ENCODE results near the gene TOR1AIP1. TPM values are rescaled to one million over a fixed set of nuclear protein-coding genes. Genes with fewer than 3 reads are reported as not detected.
"Not testable (repeated sequence)": the region's sequence is repeated elsewhere in the genome, so short reads cannot be mapped to it uniquely, and the experiment has no call there.

The TOR1AIP1 gene
- total and polyA plus RNA-seq, 2 of the 4 experiments (the other 2 are of a cell fraction), result 20.7 to 64.5 TPM

GRCh38 chr1:179836686-179837445 is 45.2 kb upstream of the TOR1AIP1 start:
- DNase-seq; H2AFZ ChIP-seq (replicated peaks; ENCODE audit: low read length, poor library complexity); H3K23ac ChIP-seq (ENCODE audit: low read depth, low read length); H3K9me1 ChIP-seq (ENCODE audit: insufficient read depth, low read length); H2BK120ac ChIP-seq (ENCODE audit: low read depth, low read length); H4K20me1 ChIP-seq (ENCODE audit: insufficient read depth, low read length); H3K4me3 ChIP-seq (ENCODE audit: insufficient read depth, low read depth, low read length); H3K9me3 ChIP-seq (ENCODE audit: control insufficient read depth, insufficient read depth, low read length); H2BK5ac ChIP-seq (ENCODE audit: low read depth, low read length, poor library complexity, severe bottlenecking); H3K27me3 ChIP-seq (ENCODE audit: control insufficient read depth, insufficient read depth, low read length); H4K8ac ChIP-seq (ENCODE audit: low read depth in 2 of 2, low read length in 2 of 2); H2AK9ac ChIP-seq (replicated peaks; ENCODE audit: low read depth, low read length, poor library complexity); in situ Hi-C loops (cut with MboI; ENCODE audit: low sequenced_read_pairs); BruUV-seq (replicated peaks); H3K56ac ChIP-seq (ENCODE audit: extremely low read depth, insufficient read depth, low read length); H4K91ac ChIP-seq (ENCODE audit: insufficient read depth, low read depth, low read length); H3K18ac ChIP-seq (ENCODE audit: low read depth, low read length); H2AK5ac ChIP-seq (ENCODE audit: low read depth, low read length); CTCF ChIA-PET; H3K27ac ChIP-seq (ENCODE audit: insufficient read depth, low read length); H2BK15ac ChIP-seq (ENCODE audit: low read depth, low read length); H3K9ac ChIP-seq (ENCODE audit: low read depth, low read length); POLR2A ChIA-PET (ENCODE audit: unreplicated experiment); dilution Hi-C loops (cut with HindIII; ENCODE audit: low sequenced_read_pairs, unreplicated experiment); H3K14ac ChIP-seq (replicated peaks; ENCODE audit: low read depth, low read length); H2BK20ac ChIP-seq (ENCODE audit: low read depth, low read length); intact Hi-C loops (cut with micrococcal nuclease); H3K4me2 ChIP-seq (ENCODE audit: low read depth, low read length); H4K5ac ChIP-seq (ENCODE audit: low read depth, low read length); H3K4me1 ChIP-seq (ENCODE audit: control insufficient read depth, insufficient read depth, low read length); ATAC-seq (ENCODE audit: low read depth); H3K4ac ChIP-seq (ENCODE audit: low read depth, low read length): not testable (repeated sequence)
- 100% methylated on average over 6 of the region's 38 CpGs; no CpG with 5 or more reads in 1 of the 2 experiments for WGBS, 2 experiments (ENCODE audit: extremely low coverage in 2 of 2, insufficient read length in 1 of 2)
- Histone ChIP-seq H3K79me1 (ENCODE audit: low read depth in 1 of 2, low read length in 2 of 2) (peaks cover 5 to 18% of the 10 kb centered on the region in 2 experiments), H3K36me3 (ENCODE audit: control insufficient read depth, insufficient read depth, low read length) (peaks cover 11% of the 10 kb centered on the region)

Measured in IMR-90 (cell line).